H1 (cell line): Measurements from ENCODE around the gene RELL2. TPM values are rescaled to one million over a fixed set of nuclear protein-coding genes. Genes with fewer than 3 reads are reported as not detected.

Experiments used
- CBX8 ChIP-seq: fragments of 300-800, 300-1000 bp; sonication (generic); IDR thresholded peaks from 2 replicates; pipeline ENCODE4 v1.7.1; 2016; ENCODE audit warnings: low read depth, low read length, borderline replicate concordance
- KDM1A ChIP-seq: fragments of 200-600, 300-600 bp; sonication (generic); IDR thresholded peaks from 2 replicates; pipeline ENCODE4 v1.7.1; 2016; ENCODE audit warnings: mild to moderate bottlenecking, low read length, borderline replicate concordance
- polyA plus RNA-seq, 7 experiments: library from polyadenylated mRNA; depleted of rRNA in 3 of 7; stranded (reverse) in 5 of 7; unstranded in 2 of 7; fragments of >200 nt in 5 of 7; fragments of 200-250 nt in 2 of 7; gene quantifications; 1 replicate in 5 of 7; 2 replicates in 1 of 7; 4 replicates in 1 of 7; pipeline versions ENCODE4 v1.2.1 to v1.2.3, GENCODE V29; 2011 to 2013; ENCODE audit warnings: missing spikeins in 2 of 7, mixed read lengths in 2 of 7
- total RNA-seq: library from RNA; stranded (reverse); fragmentation: NEBNext Ultra II Directional; extraction: Animal tissue kit (Norgen Biotek cat#: 25700); gene quantifications from 2 replicates; pipeline ENCODE4 v1.2.1, GENCODE V29; 2021

RELL2 gene
- total and polyA plus RNA-seq, 2 of the 8 experiments (the other 6 are each of a cell fraction or from before 2014, with no cell fraction given) = 18.6 to 23.7 TPM

GRCh38 chr5:141664733-141665461 lies 28.1 kb downstream of the RELL2 start (continued):
- TF ChIP-seq CBX8 (no peak), KDM1A (0 out of 2 replicates have a peak, but pooled peaks have one; percentile 31)
